ENCODE data around the gene ALG3.

DNA sequence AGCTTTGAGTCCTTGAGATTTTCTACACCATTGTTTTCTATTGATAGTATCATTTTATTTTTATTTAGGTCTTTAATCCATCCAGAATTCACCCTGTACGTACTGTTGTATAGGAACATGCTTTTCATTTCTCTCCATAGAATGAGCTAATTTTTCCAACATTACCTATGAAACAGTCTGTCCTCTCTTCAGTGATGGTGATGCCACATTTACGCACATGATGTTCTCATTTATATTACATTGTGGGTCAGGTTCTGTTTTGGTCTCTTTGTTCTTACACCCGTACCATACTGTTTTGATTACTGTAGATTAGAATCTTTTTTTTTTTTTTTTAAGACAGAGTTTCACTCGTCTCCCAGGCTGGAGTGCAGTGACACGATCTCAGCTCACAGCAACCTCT lies 37.0 kb downstream of the ALG3 start:
- TF ChIP-seq, protein P1, sequence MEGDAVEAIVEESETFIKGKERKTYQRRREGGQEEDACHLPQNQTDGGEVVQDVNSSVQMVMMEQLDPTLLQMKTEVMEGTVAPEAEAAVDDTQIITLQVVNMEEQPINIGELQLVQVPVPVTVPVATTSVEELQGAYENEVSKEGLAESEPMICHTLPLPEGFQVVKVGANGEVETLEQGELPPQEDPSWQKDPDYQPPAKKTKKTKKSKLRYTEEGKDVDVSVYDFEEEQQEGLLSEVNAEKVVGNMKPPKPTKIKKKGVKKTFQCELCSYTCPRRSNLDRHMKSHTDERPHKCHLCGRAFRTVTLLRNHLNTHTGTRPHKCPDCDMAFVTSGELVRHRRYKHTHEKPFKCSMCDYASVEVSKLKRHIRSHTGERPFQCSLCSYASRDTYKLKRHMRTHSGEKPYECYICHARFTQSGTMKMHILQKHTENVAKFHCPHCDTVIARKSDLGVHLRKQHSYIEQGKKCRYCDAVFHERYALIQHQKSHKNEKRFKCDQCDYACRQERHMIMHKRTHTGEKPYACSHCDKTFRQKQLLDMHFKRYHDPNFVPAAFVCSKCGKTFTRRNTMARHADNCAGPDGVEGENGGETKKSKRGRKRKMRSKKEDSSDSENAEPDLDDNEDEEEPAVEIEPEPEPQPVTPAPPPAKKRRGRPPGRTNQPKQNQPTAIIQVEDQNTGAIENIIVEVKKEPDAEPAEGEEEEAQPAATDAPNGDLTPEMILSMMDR (conservative IDR thresholded peaks at IDR 0.05; ENCODE audit: low read length): no peak
- TF ChIP-seq EZH2phosphoT487 (IDR thresholded peaks at IDR 0.05; ENCODE audit: borderline replicate concordance, low read depth, low read length): no peak

Measured in OCI-LY7 (cell line).